Gastrocnemius medialis (tissue), 4 donors: ENCODE data around the gene SNRK. TPM values are rescaled to one million over a fixed set of nuclear protein-coding genes. Genes with fewer than 3 reads are reported as not detected.

ENCODE experiments used
- ATAC-seq, 2 donors: fragments of 150-250 bp; one replicate each; pipeline ENCODE4 v1.9.1; 2016
- DNase-seq, 2 donors: peaks; one replicate each; pipeline ENCODE4 v3.0.0-alpha.2; 2019
- H3K27ac ChIP-seq, 4 donors: fragments of 200-600 bp; sonication (generic); 1 replicate in 1 of 4; 2 replicates in 3 of 4; pipeline ENCODE4 v1.5.1; 2016 to 2018; ENCODE audit warnings: mild to moderate bottlenecking in 2 of 4, moderate library complexity in 1 of 4
- H3K27me3 ChIP-seq, 3 donors: fragments of 200-600 bp; sonication (generic) in 2 of 3; 1 replicate in 1 of 3; 2 replicates in 2 of 3; pipeline versions ENCODE4 v1.5.1 to v1.6.0; 2016 to 2019; ENCODE audit warnings: mild to moderate bottlenecking in 1 of 3, moderate library complexity in 1 of 3
- H3K36me3 ChIP-seq, 2 donors: fragments of 200-600 bp; sonication (generic) in 1 of 2; one replicate each; pipeline ENCODE4 v1.5.1; 2017 to 2018
- H3K4me1 ChIP-seq, 2 donors: fragments of 200-600 bp; sonication (generic) in 1 of 2; one replicate each; pipeline ENCODE4 v1.5.1; 2016 to 2017; ENCODE audit warnings: mild to moderate bottlenecking in 2 of 2
- H3K4me3 ChIP-seq, 4 donors: fragments of 200-600 bp; sonication (generic) in 3 of 4; 1 replicate in 1 of 4; 2 replicates in 3 of 4; pipeline ENCODE4 v1.5.1; 2016 to 2019; ENCODE audit warnings: mild to moderate bottlenecking in 2 of 4
- H3K9me3 ChIP-seq, 3 donors: fragments of 200-600 bp; sonication (generic) in 2 of 3; 1 replicate in 1 of 3; 2 replicates in 2 of 3; pipeline ENCODE4 v1.5.1; 2016 to 2019
- POLR2A ChIP-seq, 2 donors: fragments of 450-650 bp; IDR thresholded peaks; one replicate each; pipeline ENCODE4 v1.6.1; 2017; ENCODE audit warnings: antibody characterized with exemption in 2 of 2, mild to moderate bottlenecking in 2 of 2, moderate library complexity in 2 of 2
- in situ Hi-C, 4 donors: fragments of 200-750 bp; cut with MboI; loops; one replicate each; pipeline versions ENCODE4 v1.15.0 to v1.8.0; 2017; ENCODE audit warnings: low sequenced_read_pairs in 4 of 4
- intact Hi-C: fragments of 100-400 bp; cut with DNase I; formaldehyde crosslinking; loops from one replicate; pipeline ENCODE4 v1.15.1; 2023; ENCODE audit warnings: low total_unique reads
- total RNA-seq, 4 donors: library from RNA; depleted of rRNA; stranded (reverse); fragments of >200 nt; gene quantifications; one replicate each; pipeline versions ENCODE4 v1.1.0 to v1.2.3, GENCODE V29; 2016
- TF ChIP-seq, protein P1 (sequence below), 5 experiments: fragments of 450-650 bp in 3 of 5; fragments of 200-600 bp in 2 of 5; sonication (generic) in 2 of 5; IDR thresholded peaks in 4 of 5; conservative IDR thresholded peaks in 1 of 5; 1 replicate in 4 of 5; 2 replicates in 1 of 5; pipeline ENCODE4 v1.5.1; 2016 to 2019; ENCODE audit warnings: antibody characterized with exemption in 5 of 5, mild to moderate bottlenecking in 3 of 5, moderate library complexity in 3 of 5

The SNRK gene
- total RNA-seq, 4 donors from 2014 or later: 18.4 to 29.0 (median 21.9) TPM

DNA sequence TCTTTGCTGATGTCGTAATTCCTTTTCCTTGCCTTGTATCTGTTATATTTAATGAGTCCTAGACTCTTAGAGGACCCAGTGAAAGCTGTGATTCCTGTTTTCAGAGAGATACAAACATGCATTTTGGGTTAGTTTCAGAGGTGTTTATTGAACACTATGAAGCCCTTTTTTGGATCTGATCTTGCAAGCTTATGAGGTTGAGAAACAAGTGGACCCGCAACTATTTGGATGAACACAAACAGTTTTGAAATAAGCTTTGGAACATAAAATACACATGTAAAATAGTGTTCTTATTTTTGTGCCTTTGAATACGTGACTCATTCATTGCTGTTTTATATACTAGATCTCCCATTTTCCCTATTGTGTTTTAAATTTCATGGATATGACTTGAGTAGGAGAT lies 33.5 kb downstream of the SNRK start:
- Histone ChIP-seq H3K9me3 (no peaks in the 10 kb centered on the region), H3K36me3 (no peaks in the 10 kb centered on the region), H3K4me1 (peaks cover 62 to 68% of the 10 kb centered on the region in 2 donors), H3K27ac (peak overlapping the region; percentile 75 to 80 (median 75)), H3K27me3 (no peaks in the 10 kb centered on the region), H3K4me3 (no peak overlapping the region)
- in situ Hi-C loops (no loop called here), intact Hi-C loops (loop anchor here (2.0 kb wide), 1 partner anchor 33 kb away; the partner anchor contains the start of gene SNRK)
- DNase-seq (no peak), ATAC-seq (peak in 1 of 2 donors; percentile 9)
- TF ChIP-seq, protein P1, sequence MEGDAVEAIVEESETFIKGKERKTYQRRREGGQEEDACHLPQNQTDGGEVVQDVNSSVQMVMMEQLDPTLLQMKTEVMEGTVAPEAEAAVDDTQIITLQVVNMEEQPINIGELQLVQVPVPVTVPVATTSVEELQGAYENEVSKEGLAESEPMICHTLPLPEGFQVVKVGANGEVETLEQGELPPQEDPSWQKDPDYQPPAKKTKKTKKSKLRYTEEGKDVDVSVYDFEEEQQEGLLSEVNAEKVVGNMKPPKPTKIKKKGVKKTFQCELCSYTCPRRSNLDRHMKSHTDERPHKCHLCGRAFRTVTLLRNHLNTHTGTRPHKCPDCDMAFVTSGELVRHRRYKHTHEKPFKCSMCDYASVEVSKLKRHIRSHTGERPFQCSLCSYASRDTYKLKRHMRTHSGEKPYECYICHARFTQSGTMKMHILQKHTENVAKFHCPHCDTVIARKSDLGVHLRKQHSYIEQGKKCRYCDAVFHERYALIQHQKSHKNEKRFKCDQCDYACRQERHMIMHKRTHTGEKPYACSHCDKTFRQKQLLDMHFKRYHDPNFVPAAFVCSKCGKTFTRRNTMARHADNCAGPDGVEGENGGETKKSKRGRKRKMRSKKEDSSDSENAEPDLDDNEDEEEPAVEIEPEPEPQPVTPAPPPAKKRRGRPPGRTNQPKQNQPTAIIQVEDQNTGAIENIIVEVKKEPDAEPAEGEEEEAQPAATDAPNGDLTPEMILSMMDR (IDR thresholded peaks at IDR 0.05 in 4 of 5, conservative IDR thresholded peaks at IDR 0.05 in 1 of 5): no peak
- no peak for TF ChIP-seq POLR2A (IDR thresholded peaks at IDR 0.05)

DNA sequence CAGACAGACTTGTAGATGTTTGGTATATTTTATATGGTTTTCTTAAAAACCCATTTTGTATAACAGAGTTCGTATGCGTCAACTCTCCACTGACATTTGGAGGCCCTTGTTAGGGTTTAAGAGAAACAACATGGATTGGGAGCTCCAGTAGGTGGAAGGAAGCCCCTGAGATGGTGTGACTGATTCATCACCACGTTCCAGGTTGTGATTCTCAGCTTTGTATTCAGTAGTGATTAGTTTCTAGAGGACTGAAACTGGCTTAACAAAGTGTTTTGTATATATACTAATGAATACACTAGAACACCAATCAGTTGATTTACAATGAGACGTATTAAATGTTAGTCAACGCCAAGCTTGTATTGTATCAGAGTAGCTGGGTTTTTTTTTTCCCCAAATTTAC lies 33.9 kb downstream of the SNRK start:
- no peak for TF ChIP-seq POLR2A (IDR thresholded peaks at IDR 0.05)
- TF ChIP-seq, protein P1 (IDR thresholded peaks at IDR 0.05 in 4 of 5, conservative IDR thresholded peaks at IDR 0.05 in 1 of 5): no peak
- in situ Hi-C loops: no loop called here
- no peaks in the 10 kb centered on the region for H3K36me3 ChIP-seq
- peaks cover 65 to 68% of the 10 kb centered on the region in 2 donors for H3K4me1 ChIP-seq
- no peaks in the 10 kb centered on the region for H3K9me3 ChIP-seq
- H3K4me3 ChIP-seq: no peak overlapping the region
- intact Hi-C loops: no loop called here
- H3K27ac ChIP-seq: peak overlapping the region; percentile 75 to 80 (median 75)
- H3K27me3 ChIP-seq: no peaks in the 10 kb centered on the region
- ATAC-seq (no peak), DNase-seq (no peak)

DNA sequence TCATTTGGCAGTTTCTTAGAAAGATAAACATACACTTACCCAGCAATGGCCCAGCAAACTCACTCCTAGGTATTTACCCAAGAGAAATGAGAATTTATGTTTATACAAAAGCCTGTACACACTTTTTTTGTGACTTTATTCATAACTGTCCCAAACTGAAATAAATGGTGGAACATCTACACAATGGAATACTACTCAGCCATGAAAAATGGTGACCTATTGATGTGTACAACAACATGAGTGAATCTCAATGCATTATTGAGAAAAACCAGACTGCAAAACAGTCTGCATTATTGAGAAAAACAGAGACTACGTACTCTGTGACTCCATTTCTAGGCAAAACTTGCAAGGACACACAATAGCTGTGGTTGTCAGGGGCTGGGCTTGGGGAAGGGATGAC lies 37.2 kb downstream of the SNRK start:
- Histone ChIP-seq H3K4me1 (peaks cover 66 to 70% of the 10 kb centered on the region in 2 donors), H3K27me3 (no peaks in the 10 kb centered on the region), H3K27ac (peak overlapping the region in 1 of 4 donors; percentile 32), H3K9me3 (no peaks in the 10 kb centered on the region), H3K4me3 (no peak overlapping the region), H3K36me3 (no peaks in the 10 kb centered on the region)
- ATAC-seq (no peak), DNase-seq (no peak)
- intact Hi-C loops (no loop called here), in situ Hi-C loops (no loop called here)
- TF ChIP-seq, protein P1 (IDR thresholded peaks at IDR 0.05 in 4 of 5, conservative IDR thresholded peaks at IDR 0.05 in 1 of 5): no peak

DNA sequence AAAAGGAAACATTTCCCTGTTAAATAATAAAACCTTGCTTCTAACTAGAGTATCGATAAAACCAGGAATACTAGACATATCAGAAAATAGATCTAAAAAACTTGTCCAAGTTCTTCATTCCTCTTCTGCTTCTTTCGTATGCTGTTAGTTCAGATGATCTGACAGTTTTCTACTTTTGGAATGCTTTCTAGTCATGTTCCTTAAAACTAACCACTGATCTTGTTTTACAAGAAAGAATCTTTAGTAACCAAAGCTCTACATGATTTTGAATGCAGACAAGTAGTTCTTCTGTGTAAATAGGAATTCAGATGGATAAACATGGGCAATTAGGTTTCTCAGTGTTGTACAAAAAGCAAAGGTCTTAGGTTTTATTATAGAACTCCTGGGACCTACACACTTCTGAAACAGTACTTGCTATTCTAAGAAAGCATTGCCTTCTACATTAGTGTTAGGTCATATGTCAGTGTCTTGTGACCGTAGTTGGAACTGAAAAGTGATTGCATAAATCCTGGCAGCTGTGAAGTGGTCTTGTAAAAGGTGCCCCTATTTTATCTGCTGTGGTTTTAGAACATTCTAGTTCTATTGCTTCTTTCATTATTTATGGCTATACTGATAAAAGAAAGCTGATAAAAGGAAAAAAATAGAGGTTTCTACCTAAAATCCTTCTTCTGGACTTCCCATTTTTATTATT lies 40.7 kb downstream of the SNRK start:
- no peaks in the 10 kb centered on the region for H3K27me3 ChIP-seq
- intact Hi-C loops: no loop called here

More for the DNA sequence above, 40.7 kb downstream of the SNRK start:
- TF ChIP-seq, protein P1 (IDR thresholded peaks at IDR 0.05 in 4 of 5, conservative IDR thresholded peaks at IDR 0.05 in 1 of 5): no peak
- peak in 1 of 2 donors; percentile 20 for TF ChIP-seq POLR2A (IDR thresholded peaks at IDR 0.05)
- Histone ChIP-seq H3K36me3 (no peaks in the 10 kb centered on the region), H3K27ac (peak overlapping the region; percentile 73 to 90 (median 84)), H3K9me3 (no peaks in the 10 kb centered on the region), H3K4me1 (peaks cover 35 to 47% of the 10 kb centered on the region in 2 donors), H3K4me3 (peak overlapping the region in 1 of 4 donors; percentile 2)
- peak; percentile 34 to 47 for DNase-seq
- in situ Hi-C loops: loop anchor here in 1 of 4 donors (5.0 kb wide), 1 partner anchor 35 kb away; no protein-coding TSS in a partner anchor
- ATAC-seq: peak; percentile 94 to 97
